ENCODE measurements around the gene SHTN1. TPM values are rescaled to one million over a fixed set of nuclear protein-coding genes. Genes with fewer than 3 reads are reported as not detected.
A peak's percentile ranks its signal among the peaks of the same experiment; 100 is the strongest.

The SHTN1 gene
- total and polyA plus RNA-seq, 2 donors (not counting 1 experiment from before 2014, with no cell fraction given) = 0.33 to 1.6 TPM

GRCh38 chr10:116836902-116837523 is 168.0 kb downstream of the SHTN1 start:
- Histone ChIP-seq H3K4me3 (replicated peaks in 1 of 4; ENCODE audit: control extremely low read depth in 1 of 4, insufficient read depth in 1 of 4, low read depth in 3 of 4, low read length in 4 of 4) (no peak overlapping the region), H3K4me1 (ENCODE audit: control insufficient read depth, extremely low read depth, insufficient read depth, low read length) (no peaks in the 10 kb centered on the region), H4K20me1 (ENCODE audit: control insufficient read depth, extremely low read depth, insufficient read depth, low read length) (no peaks in the 10 kb centered on the region), H2AFZ (ENCODE audit: low read length) (no peak overlapping the region), H3K79me2 (ENCODE audit: control insufficient read depth, insufficient read depth, low read length) (no peaks in the 10 kb centered on the region), H3K36me3 (ENCODE audit: control insufficient read depth, insufficient read depth, low read length) (no peaks in the 10 kb centered on the region), H3K27ac (ENCODE audit: insufficient read depth, low read length) (no peak overlapping the region), H3K9ac (ENCODE audit: insufficient read depth, low read length) (no peak overlapping the region), H3K9me3 (ENCODE audit: control insufficient read depth, insufficient read depth, low read depth, low read length) (no peaks in the 10 kb centered on the region), H3K4me2 (ENCODE audit: extremely low read depth, insufficient read depth, low read length) (no peak overlapping the region), H3K27me3 (ENCODE audit: control insufficient read depth, insufficient read depth, low read length) (no peaks in the 10 kb centered on the region)
- TF ChIP-seq CTCF (conservative IDR thresholded peaks at IDR 0.05 in 1 of 2, IDR thresholded peaks at IDR 0.05 in 1 of 2; ENCODE audit: low read depth in 1 of 2, low read length in 2 of 2) (peak in 1 of 2 donors; percentile 51), EZH2 (IDR thresholded peaks at IDR 0.05; ENCODE audit: low read length, missing control alignments) (no peak)
- peak in 1 of 2 donors; percentile 45 for DNase-seq (ENCODE audit: low read depth in 2 of 2)

GRCh38 chr10:116836083-116836482 is 168.9 kb downstream of the SHTN1 start:
- TF ChIP-seq CTCF (conservative IDR thresholded peaks at IDR 0.05 in 1 of 2, IDR thresholded peaks at IDR 0.05 in 1 of 2; ENCODE audit: low read depth in 1 of 2, low read length in 2 of 2) = no peak
- TF ChIP-seq EZH2 (IDR thresholded peaks at IDR 0.05; ENCODE audit: low read length, missing control alignments) = no peak
- no peaks in the 10 kb centered on the region for H3K79me2 ChIP-seq (ENCODE audit: control insufficient read depth, insufficient read depth, low read length)
- no peak overlapping the region for H3K27ac ChIP-seq (ENCODE audit: insufficient read depth, low read length)
- H3K9ac ChIP-seq (ENCODE audit: insufficient read depth, low read length) = no peak overlapping the region
- no peaks in the 10 kb centered on the region for H3K27me3 ChIP-seq (ENCODE audit: control insufficient read depth, insufficient read depth, low read length)
- H3K9me3 ChIP-seq (ENCODE audit: control insufficient read depth, insufficient read depth, low read depth, low read length) = no peaks in the 10 kb centered on the region
- no peak overlapping the region for H3K4me2 ChIP-seq (ENCODE audit: extremely low read depth, insufficient read depth, low read length)
- DNase-seq (ENCODE audit: low read depth in 2 of 2) = no peak
- H2AFZ ChIP-seq (ENCODE audit: low read length) = no peak overlapping the region
- H3K4me1 ChIP-seq (ENCODE audit: control insufficient read depth, extremely low read depth, insufficient read depth, low read length) = no peaks in the 10 kb centered on the region
- no peaks in the 10 kb centered on the region for H4K20me1 ChIP-seq (ENCODE audit: control insufficient read depth, extremely low read depth, insufficient read depth, low read length)
- H3K36me3 ChIP-seq (ENCODE audit: control insufficient read depth, insufficient read depth, low read length) = no peaks in the 10 kb centered on the region
- no peak overlapping the region for H3K4me3 ChIP-seq (replicated peaks in 1 of 4; ENCODE audit: control extremely low read depth in 1 of 4, insufficient read depth in 1 of 4, low read depth in 3 of 4, low read length in 4 of 4)

DNA sequence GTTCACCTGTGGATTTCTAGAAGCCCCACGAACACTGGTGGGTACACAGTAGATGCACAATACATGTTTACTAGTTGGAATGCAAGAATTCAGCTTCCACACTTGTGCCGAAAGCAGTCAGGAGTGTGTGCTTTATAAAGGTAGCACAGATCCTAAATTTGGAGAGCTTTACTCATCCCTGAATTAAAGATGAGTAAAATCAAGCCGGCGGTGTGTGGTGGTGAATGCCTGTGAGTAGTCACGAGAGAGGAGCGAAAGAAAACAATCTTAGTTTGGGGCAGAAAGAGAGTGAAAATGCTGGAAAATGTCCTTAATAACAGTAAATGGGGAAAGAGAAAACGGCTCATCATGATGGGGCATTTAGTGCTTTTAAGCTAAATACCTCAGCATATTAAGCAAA is 169.3 kb downstream of the SHTN1 start:
- TF ChIP-seq CTCF (conservative IDR thresholded peaks at IDR 0.05 in 1 of 2, IDR thresholded peaks at IDR 0.05 in 1 of 2; ENCODE audit: low read depth in 1 of 2, low read length in 2 of 2) (no peak), EZH2 (IDR thresholded peaks at IDR 0.05; ENCODE audit: low read length, missing control alignments) (no peak)
- no peak overlapping the region for H3K27ac ChIP-seq (ENCODE audit: insufficient read depth, low read length)
- no peaks in the 10 kb centered on the region for H3K4me1 ChIP-seq (ENCODE audit: control insufficient read depth, extremely low read depth, insufficient read depth, low read length)
- no peak overlapping the region for H3K4me2 ChIP-seq (ENCODE audit: extremely low read depth, insufficient read depth, low read length)
- H3K79me2 ChIP-seq (ENCODE audit: control insufficient read depth, insufficient read depth, low read length) = no peaks in the 10 kb centered on the region
- H3K9ac ChIP-seq (ENCODE audit: insufficient read depth, low read length) = no peak overlapping the region
- no peak overlapping the region for H3K4me3 ChIP-seq (replicated peaks in 1 of 4; ENCODE audit: control extremely low read depth in 1 of 4, insufficient read depth in 1 of 4, low read depth in 3 of 4, low read length in 4 of 4)
- no peaks in the 10 kb centered on the region for H4K20me1 ChIP-seq (ENCODE audit: control insufficient read depth, extremely low read depth, insufficient read depth, low read length)
- no peaks in the 10 kb centered on the region for H3K36me3 ChIP-seq (ENCODE audit: control insufficient read depth, insufficient read depth, low read length)
- no peak overlapping the region for H2AFZ ChIP-seq (ENCODE audit: low read length)
- H3K27me3 ChIP-seq (ENCODE audit: control insufficient read depth, insufficient read depth, low read length) = no peaks in the 10 kb centered on the region
- H3K9me3 ChIP-seq (ENCODE audit: control insufficient read depth, insufficient read depth, low read depth, low read length) = no peaks in the 10 kb centered on the region
- no peak for DNase-seq (ENCODE audit: low read depth in 2 of 2)

Data from fibroblast of lung (primary cell).